H1 (cell line): ENCODE data around the gene ZGRF1. TPM values are rescaled to one million over a fixed set of nuclear protein-coding genes. Genes with fewer than 3 reads are reported as not detected.

ENCODE experiments used
- ASH2L ChIP-seq: fragments of 200-600, 300-600 bp; sonication (generic); IDR thresholded peaks from one replicate; pipeline ENCODE4 v1.7.1; 2017; ENCODE audit warnings: low read length
- BACH1 ChIP-seq: IDR thresholded peaks from 2 replicates; pipeline ENCODE4 v1.6.1; 2012; ENCODE audit warnings: low read length, improper control_type of control experiment
- BCL11A ChIP-seq, 2 experiments: IDR thresholded peaks; one replicate each; pipeline ENCODE4 v1.6.1; 2011; ENCODE audit warnings: low read depth in 2 of 2, low read length in 2 of 2, mild to moderate bottlenecking in 2 of 2
- CBX5 ChIP-seq: fragments of 300-800, 300-1000 bp; sonication (generic); IDR thresholded peaks from 2 replicates; pipeline ENCODE4 v1.7.1; 2016; ENCODE audit warnings: antibody characterized with exemption, low read length, low read depth
- CEBPB ChIP-seq: IDR thresholded peaks from 2 replicates; pipeline ENCODE4 v1.6.1; 2012; ENCODE audit warnings: low read depth, low read length
- CHD2 ChIP-seq: IDR thresholded peaks from 2 replicates; pipeline ENCODE4 v1.6.1; 2012; ENCODE audit warnings: low read length, improper control_type of control experiment
- CREB1 ChIP-seq: IDR thresholded peaks from 2 replicates; pipeline ENCODE4 v1.6.1; 2012; ENCODE audit warnings: inconsistent platforms
- CTCF ChIP-seq, 3 experiments: IDR thresholded peaks; 1 replicate in 2 of 3; 2 replicates in 1 of 3; pipeline versions ENCODE4 v1.5.1 to v1.6.1; 2011; ENCODE audit warnings: low read length in 3 of 3, mild to moderate bottlenecking in 3 of 3, inconsistent platforms in 2 of 3, low read depth in 1 of 3, moderate library complexity in 1 of 3; ENCODE audit not compliant: insufficient read depth in 1 of 3; ENCODE audit errors: control extremely low read depth in 1 of 3
- FOSL1 ChIP-seq: IDR thresholded peaks from 2 replicates; pipeline ENCODE4 v1.6.1; 2011; ENCODE audit warnings: mild to moderate bottlenecking, low read depth, low read length, moderate library complexity; ENCODE audit not compliant: insufficient read depth
- GABPA ChIP-seq: IDR thresholded peaks from 2 replicates; pipeline ENCODE4 v1.6.1; 2011; ENCODE audit warnings: mild to moderate bottlenecking, low read length, moderate library complexity, borderline replicate concordance; ENCODE audit not compliant: insufficient read depth
- HDAC2 ChIP-seq, 2 experiments: fragments of 300-600 bp in 1 of 2; sonication (generic) in 1 of 2; IDR thresholded peaks; 2 replicates each; pipeline ENCODE4 v1.6.1; 2011 to 2012; ENCODE audit warnings: low read depth in 2 of 2, low read length in 2 of 2, mild to moderate bottlenecking in 2 of 2, moderate library complexity in 2 of 2, borderline replicate concordance in 1 of 2, inconsistent platforms in 1 of 2
- HDAC6 ChIP-seq: IDR thresholded peaks from one replicate; pipeline ENCODE4 v1.7.1; 2012; ENCODE audit warnings: low read depth, mild to moderate bottlenecking, inconsistent platforms, low read length, moderate library complexity
- JUN ChIP-seq: IDR thresholded peaks from 2 replicates; pipeline ENCODE4 v1.6.1; 2011; ENCODE audit warnings: low read depth, mild to moderate bottlenecking, improper control_type of control experiment, low read length
- JUND ChIP-seq: IDR thresholded peaks from 2 replicates; pipeline ENCODE4 v1.6.1; 2011; ENCODE audit warnings: mild to moderate bottlenecking, improper control_type of control experiment, low read length
- KDM5A ChIP-seq: fragments of 200-600 bp; IDR thresholded peaks from 2 replicates; pipeline ENCODE4 v1.7.1; 2012; ENCODE audit warnings: mild to moderate bottlenecking, low read length, inconsistent platforms, mixed read lengths
- RAD21 ChIP-seq, 2 experiments: IDR thresholded peaks in 1 of 2; conservative IDR thresholded peaks in 1 of 2; 2 replicates each; pipeline ENCODE4 v1.6.1; 2011; ENCODE audit warnings: low read depth in 2 of 2, low read length in 2 of 2, improper control_type of control experiment in 1 of 2, inconsistent platforms in 1 of 2, mild to moderate bottlenecking in 1 of 2, moderate library complexity in 1 of 2
- SAP30 ChIP-seq: fragments of 300-600 bp; sonication (generic); IDR thresholded peaks from 2 replicates; pipeline ENCODE4 v1.7.1; 2012; ENCODE audit warnings: low read length, moderate library complexity, mild to moderate bottlenecking, inconsistent platforms; ENCODE audit not compliant: insufficient read depth, insufficient replicate concordance
- SP1 ChIP-seq: IDR thresholded peaks from 2 replicates; pipeline ENCODE4 v1.6.1; 2011; ENCODE audit warnings: low read depth, low read length
- SP2 ChIP-seq: IDR thresholded peaks from 2 replicates; pipeline ENCODE4 v1.6.1; 2012; ENCODE audit warnings: mild to moderate bottlenecking, low read length, inconsistent platforms
- SP4 ChIP-seq: IDR thresholded peaks from 2 replicates; pipeline ENCODE4 v1.6.1; 2012; ENCODE audit warnings: low read length, inconsistent platforms
- SRF ChIP-seq: IDR thresholded peaks from 2 replicates; pipeline ENCODE4 v1.6.1; 2011; ENCODE audit warnings: mild to moderate bottlenecking, low read depth, low read length, moderate library complexity
- SUZ12 ChIP-seq: fragments of 200-600 bp; sonication (generic); IDR thresholded peaks from 2 replicates; pipeline ENCODE4 v1.6.1; 2012; ENCODE audit warnings: mild to moderate bottlenecking, inconsistent platforms, low read length, moderate library complexity, mixed read lengths
- TAF1 ChIP-seq: IDR thresholded peaks from 2 replicates; pipeline ENCODE4 v1.6.1; 2011; ENCODE audit warnings: mild to moderate bottlenecking, low read depth, low read length
- TCF12 ChIP-seq: IDR thresholded peaks from 2 replicates; pipeline ENCODE4 v1.6.1; 2011; ENCODE audit warnings: low read depth, mild to moderate bottlenecking, low read length
- TEAD4 ChIP-seq: IDR thresholded peaks from 2 replicates; pipeline ENCODE4 v1.6.1; 2012; ENCODE audit warnings: low read depth, low read length, inconsistent platforms, mixed read lengths
- polyA plus RNA-seq, 7 experiments: library from polyadenylated mRNA; depleted of rRNA in 3 of 7; stranded (reverse) in 5 of 7; unstranded in 2 of 7; fragments of >200 nt in 5 of 7; fragments of 200-250 nt in 2 of 7; gene quantifications; 1 replicate in 5 of 7; 2 replicates in 1 of 7; 4 replicates in 1 of 7; pipeline versions ENCODE4 v1.2.1 to v1.2.3, GENCODE V29; 2011 to 2013; ENCODE audit warnings: missing spikeins in 2 of 7, mixed read lengths in 2 of 7
- total RNA-seq: library from RNA; stranded (reverse); fragmentation: NEBNext Ultra II Directional; extraction: Animal tissue kit (Norgen Biotek cat#: 25700); gene quantifications from 2 replicates; pipeline ENCODE4 v1.2.1, GENCODE V29; 2021

The ZGRF1 gene
- total and polyA plus RNA-seq, 2 of the 8 experiments (the other 6 are each of a cell fraction or from before 2014, with no cell fraction given) = 12.0 to 44.6 TPM

GRCh38 chr4:112652216-112652615, 15.5 kb upstream of the ZGRF1 start (continued):
- TF ChIP-seq RAD21 (IDR thresholded peaks at IDR 0.05 in 1 of 2, conservative IDR thresholded peaks at IDR 0.05 in 1 of 2; ENCODE audit: low read depth in 2 of 2, low read length in 2 of 2) = 0 out of 4 replicates have a peak, but pooled peaks have one; percentile 4 to 9
- no peak for TF ChIP-seq SRF
- peak; percentile 100 for TF ChIP-seq BCL11A (IDR thresholded peaks at IDR 0.05; ENCODE audit: low read depth in 2 of 2, low read length in 2 of 2)
- no peak for TF ChIP-seq HDAC6
- TF ChIP-seq SP4 = no peak
- TF ChIP-seq SUZ12 = no peak
- TF ChIP-seq GABPA = no peak
- TF ChIP-seq CTCF (IDR thresholded peaks at IDR 0.05; ENCODE audit: control extremely low read depth in 1 of 3, insufficient read depth in 1 of 3, low read depth in 1 of 3, low read length in 3 of 3) = no peak
- TF ChIP-seq SAP30 = no peak
- peak; percentile 97 for TF ChIP-seq SP1
- TF ChIP-seq CHD2 = peak; percentile 71
- TF ChIP-seq CBX5 = no peak
- TF ChIP-seq CEBPB = peak; percentile 71
- TF ChIP-seq KDM5A = no peak
- TF ChIP-seq CREB1 = peak; percentile 29; the same call in 1 of the 2 replicates
- no peak for TF ChIP-seq TAF1
- TF ChIP-seq FOSL1 = no peak
- TF ChIP-seq SP2 = no peak
- peak; percentile 92 for TF ChIP-seq TCF12
- TF ChIP-seq BACH1 = no peak
- no peak for TF ChIP-seq ASH2L
- TF ChIP-seq HDAC2 (IDR thresholded peaks at IDR 0.05; ENCODE audit: borderline replicate concordance in 1 of 2, low read depth in 2 of 2, low read length in 2 of 2) = peak; percentile 52 to 99; a peak in 3 of 4 replicates
- TF ChIP-seq TEAD4 = peak; percentile 99
- peak; percentile 79 for TF ChIP-seq JUND
- TF ChIP-seq JUN = peak; percentile 38; the same call in 1 of the 2 replicates
